NOMO-1 treated with dmso at 0.1 percent for 144 hours (cell line): ENCODE data around the gene CUX1.
"Not testable (repeated sequence)": the region's sequence is repeated elsewhere in the genome, so short reads cannot be mapped to it uniquely, and the experiment has no call there.

Experiments used
- DNase-seq: peaks from one replicate; lab custom pipeline; 2025; ENCODE audit not compliant: unreplicated experiment; lab: John Stamatoyannopoulos, UW

Gene CUX1

DNA sequence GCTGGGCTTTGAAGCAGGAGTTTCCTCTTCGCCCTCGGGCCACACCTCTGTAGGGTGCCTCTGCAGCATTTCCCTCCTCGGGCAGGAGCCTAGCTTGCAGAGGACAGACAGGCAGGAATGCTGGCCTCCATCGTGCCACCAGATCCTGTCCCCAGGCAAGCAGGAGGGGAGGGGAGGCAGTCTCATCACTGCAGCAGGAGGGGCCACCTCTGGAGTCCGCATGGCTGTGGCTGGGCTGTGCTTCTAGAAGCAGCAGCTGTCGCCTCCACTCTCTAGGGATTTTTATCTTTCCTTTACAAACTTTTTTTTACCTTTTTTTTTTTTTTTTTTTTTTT, 181.4 kb downstream of the CUX1 start:
- DNase-seq = no peak

- no peak for DNase-seq
Observed at GRCh38 chr7:101999393-101999792, 182.0 kb downstream of the CUX1 start.

- no peak for DNase-seq
Observed at GRCh38 chr7:102000123-102000522, 182.7 kb downstream of the CUX1 start.

GRCh38 chr7:102004229-102004628, 186.8 kb downstream of the CUX1 start:
- no peak for DNase-seq

DNA sequence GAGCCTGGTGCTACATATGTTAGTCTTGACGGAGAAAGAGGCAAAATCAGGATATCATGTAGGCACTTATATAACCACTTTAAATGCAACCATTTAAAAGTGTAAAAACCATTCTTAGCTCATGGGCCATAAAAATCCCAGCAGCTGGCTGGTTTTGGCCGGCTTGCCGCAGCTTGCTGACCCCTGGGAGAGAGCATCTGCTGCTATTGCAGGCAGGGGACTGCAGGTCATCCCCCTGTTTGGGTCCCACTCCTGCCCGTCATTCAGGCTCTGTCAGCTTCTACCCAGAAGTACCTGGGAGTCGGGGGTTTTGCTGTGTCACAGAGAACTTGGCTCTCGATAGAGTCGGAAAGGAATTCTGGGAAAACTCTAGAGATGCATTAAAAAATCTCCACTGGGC, 187.4 kb downstream of the CUX1 start:
- DNase-seq = no peak

DNA sequence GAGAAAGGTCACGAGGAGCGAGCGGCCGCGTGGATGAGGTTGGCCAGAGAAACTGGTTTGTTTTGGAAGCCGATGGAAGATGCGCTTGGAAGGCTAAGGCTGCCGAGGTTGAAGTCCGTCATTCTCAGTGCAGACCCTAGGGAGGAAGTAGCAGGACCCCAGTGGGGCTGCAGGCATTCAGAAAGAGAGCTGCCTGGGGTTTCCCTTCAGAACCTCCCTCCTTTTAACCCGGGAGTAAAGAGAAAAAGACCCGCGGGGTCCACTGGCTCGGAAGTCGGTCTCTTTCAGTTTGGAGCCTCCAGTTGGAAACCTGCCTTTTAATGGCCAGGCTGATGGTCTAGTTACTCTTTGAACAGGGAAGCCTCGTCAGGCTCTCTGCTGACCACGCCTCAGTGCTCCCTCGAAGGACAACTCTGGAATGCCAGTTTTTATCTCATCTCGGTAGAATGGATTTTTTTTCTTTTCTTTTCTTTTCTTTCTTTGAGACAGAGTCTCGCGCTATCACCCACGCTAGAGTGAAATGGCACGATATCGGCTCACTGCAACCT, 188.6 kb downstream of the CUX1 start:
- no peak for DNase-seq

DNA sequence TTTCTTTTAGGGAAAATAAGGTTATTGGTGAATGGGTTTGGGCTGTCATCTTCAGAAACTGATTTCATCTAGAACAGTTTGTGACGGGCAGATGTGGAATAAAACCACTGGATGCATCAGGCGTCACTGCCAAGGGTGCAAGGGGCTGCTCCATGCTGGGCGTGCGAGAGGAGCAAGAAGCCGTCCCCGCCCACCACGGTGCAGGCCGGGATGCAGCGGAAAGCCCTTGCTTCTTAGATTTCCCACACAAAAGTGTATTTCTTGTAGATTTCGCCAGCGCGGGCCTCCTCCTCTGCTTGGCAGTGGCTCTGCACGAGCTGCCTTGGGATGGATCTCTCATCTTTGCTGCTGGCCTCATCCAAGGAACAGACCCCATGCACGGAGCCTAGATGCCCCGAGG, 189.3 kb downstream of the CUX1 start:
- no peak for DNase-seq

DNA sequence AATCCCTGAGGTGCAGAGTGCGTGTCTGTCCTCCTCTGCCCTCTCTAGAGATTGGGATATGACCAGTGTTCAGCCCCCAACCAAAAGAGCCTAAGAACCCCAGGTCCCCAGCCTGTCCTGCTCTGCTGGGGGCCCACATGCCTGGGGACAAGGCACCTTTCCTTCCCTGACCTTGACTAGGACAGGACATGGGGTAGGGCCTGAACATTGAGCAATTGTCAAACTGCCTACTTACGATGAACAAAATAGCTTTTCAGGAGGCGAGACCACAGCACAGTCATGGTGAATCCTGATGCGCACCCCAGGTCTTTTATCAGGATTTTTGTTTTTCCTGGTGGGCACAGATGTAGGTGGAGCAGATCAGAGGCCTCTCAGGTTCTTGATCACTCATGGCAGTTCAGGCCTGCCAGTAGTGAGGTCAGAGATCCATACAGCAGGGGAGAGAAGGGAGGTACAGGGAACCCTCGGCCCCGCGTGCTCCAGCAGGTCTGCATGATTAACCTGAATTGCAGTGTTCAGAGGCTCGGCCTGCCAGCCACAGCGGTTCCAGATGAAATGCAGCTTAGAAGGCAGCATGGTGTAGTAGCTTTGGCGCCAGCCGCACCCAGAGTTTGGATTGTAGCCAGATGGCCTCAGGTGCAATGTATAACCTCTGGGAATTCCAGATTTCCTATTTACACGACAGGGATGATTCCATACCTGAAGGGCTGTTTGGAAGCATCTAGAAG, 191.3 kb downstream of the CUX1 start:
- no peak for DNase-seq

GRCh38 chr7:102009628-102010027, 192.2 kb downstream of the CUX1 start:
- no peak for DNase-seq

DNA sequence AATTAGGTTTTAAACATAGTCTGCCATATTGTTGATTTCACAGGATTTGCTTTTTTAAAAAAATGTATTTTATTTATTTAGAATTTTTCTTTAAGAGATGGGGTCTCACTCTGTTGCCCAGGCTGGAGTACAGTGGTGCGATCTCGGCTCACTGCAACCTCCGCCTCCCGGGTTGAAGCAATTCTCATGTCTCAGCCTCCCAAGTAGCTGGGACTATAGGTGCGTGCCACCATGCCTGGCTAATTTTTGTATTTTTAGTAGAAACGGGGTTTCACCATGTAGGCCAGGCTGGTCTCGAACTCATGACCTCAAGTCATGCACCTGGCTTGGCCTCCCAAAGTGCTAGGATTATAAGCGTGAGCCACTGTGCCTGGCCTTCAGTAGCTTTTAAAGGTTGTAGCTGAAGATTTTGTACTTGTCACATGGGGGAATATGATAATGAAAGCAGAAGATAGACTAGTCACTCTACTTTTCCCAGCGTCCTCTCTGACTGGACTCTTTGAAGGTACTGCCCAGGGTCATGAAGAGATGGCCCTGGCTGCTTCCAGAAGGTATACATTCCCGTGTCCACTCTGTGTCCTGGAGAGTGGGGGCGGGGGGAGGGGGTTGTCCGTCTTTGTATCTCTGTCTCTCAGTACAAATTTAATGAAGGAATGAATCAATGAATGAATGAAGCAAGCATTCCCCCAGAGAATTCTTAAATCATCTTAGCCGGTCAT, 194.8 kb downstream of the CUX1 start:
- DNase-seq = not testable (repeated sequence)

- no peak for DNase-seq
Observed at GRCh38 chr7:102012941-102013461, 195.6 kb downstream of the CUX1 start.

- DNase-seq = no peak
Observed at GRCh38 chr7:102018876-102019275, 201.4 kb downstream of the CUX1 start.

- no peak for DNase-seq
Observed at GRCh38 chr7:102019461-102019860, 202.0 kb downstream of the CUX1 start.

GRCh38 chr7:102021841-102022618, 204.6 kb downstream of the CUX1 start:
- DNase-seq = no peak

- DNase-seq = no peak
Observed at GRCh38 chr7:102024005-102024768, 206.8 kb downstream of the CUX1 start.

- DNase-seq = no peak
Observed at GRCh38 chr7:102024769-102025391, 207.5 kb downstream of the CUX1 start.

DNA sequence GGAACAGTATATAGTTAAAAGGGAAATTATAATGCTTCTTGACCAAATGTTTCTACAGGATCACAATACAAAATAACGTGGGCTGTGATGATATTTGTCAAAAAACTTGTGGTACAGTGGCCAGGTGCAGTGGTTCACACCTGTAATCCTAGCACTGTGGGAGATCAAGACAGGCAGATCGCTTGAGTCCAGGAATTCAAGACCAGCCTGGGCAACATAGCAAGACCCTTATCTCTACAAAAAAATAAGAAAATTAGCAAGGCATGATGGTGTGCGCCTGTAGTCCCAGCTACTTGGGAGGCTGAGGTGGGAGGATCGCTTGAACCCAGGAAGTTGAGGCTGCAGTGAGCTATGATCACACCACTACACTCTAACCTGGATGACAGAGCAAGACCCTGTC, 208.4 kb downstream of the CUX1 start:
- not testable (repeated sequence) for DNase-seq

DNA sequence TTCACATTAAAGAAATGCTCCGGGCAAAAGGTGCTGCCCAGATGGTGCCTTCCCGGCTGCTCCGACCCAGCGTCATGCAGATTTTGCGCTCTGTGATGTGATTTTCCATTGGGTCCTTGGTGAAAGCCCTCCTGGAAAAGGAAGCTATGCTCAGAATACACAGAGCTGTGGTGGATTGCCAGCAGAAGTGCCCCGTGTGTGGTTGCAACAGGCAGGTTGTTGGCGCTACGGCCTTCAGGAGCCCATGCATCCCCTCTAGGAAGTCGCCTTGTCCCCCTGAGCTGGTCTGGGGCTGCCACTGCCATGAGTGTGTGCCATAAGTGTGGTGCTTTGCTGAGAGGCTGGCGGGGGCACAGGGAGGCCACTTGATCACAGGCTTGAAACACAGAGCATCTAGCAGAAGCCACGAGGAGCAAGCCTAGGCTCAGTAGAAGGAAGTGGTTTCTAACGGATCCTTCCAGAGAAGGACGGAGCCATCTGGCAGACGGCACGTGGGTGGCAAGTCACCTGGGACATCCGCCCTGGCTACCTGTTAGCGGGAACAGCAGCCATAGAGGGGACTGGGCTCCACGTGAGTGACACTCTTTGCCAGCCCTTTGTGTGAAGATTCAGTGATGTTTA, 210.9 kb downstream of the CUX1 start:
- DNase-seq = no peak

DNA sequence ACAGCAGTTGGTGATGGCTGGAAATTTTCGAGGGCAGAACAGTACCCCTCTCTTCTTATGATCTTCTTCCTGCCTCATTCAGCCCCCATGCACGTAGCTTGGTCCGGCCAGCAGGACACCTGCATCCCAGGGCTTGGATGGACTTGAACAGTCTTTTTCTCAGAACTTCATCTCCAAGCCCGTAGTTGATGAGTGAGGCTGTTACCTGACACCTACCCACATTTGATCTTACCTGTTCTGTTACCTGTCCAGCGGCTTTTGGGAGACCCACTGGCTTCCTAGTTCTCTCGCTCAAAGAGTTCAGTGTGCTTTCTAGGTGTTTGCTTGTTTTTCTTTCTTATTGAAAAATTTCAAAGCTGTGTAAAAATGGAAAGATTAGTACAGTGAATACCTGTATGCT, 212.2 kb downstream of the CUX1 start:
- no peak for DNase-seq

DNA sequence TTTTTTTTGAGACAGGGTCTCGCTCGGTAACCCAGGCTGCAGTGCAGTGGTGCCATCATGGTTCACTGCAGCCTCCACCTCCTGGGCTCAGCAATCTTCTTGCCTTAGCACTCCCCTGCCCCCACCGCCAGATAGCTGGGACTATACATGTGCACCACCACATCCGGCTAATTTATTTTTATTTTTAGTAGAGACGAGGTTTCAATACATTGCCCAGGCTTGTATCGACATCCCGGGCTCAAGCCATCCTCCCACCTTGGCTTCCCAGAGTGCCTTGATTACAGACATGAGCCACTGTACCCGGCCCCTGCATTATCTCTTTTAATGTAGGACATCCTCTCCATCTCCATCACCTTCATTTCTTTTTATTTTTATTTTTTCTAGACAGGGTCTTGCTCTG, 213.3 kb downstream of the CUX1 start:
- DNase-seq = no peak
